K562 (cell line): Measurements from ENCODE around the gene IBA57. TPM values are rescaled to one million over a fixed set of nuclear protein-coding genes. Genes with fewer than 3 reads are reported as not detected.

Source experiments
- E2F3 ChIP-seq: fragments of 250-450 bp; sonication (Bioruptor Pico); IDR thresholded peaks from 2 replicates; pipeline ENCODE4 v1.4.0; 2020; ENCODE audit warnings: mild to moderate bottlenecking
- ETV5 ChIP-seq: sonication (generic); formaldehyde crosslinking; IDR thresholded peaks from 2 replicates; pipeline ENCODE4 v1.4.0; 2020; ENCODE audit warnings: low read depth, mild to moderate bottlenecking, missing genetic modification reagents
- FOXM1 ChIP-seq, 2 experiments: fragments of 450-650 bp in 1 of 2; sonication (generic) in 1 of 2; formaldehyde crosslinking in 1 of 2; IDR thresholded peaks; 2 replicates each; pipeline versions ENCODE4 v1.6.1 to v1.9.0; 2017 to 2022; ENCODE audit warnings: low read depth in 2 of 2, mild to moderate bottlenecking in 2 of 2, missing genetic modification reagents in 1 of 2, moderate library complexity in 1 of 2
- GTF2A2 ChIP-seq: IDR thresholded peaks from 2 replicates; pipeline ENCODE4 v1.6.1; 2016; ENCODE audit warnings: mild to moderate bottlenecking, missing genetic modification characterization, missing compliant biosample characterization
- HNRNPLL ChIP-seq: fragments of 200-400 bp; formaldehyde crosslinking; IDR thresholded peaks from 2 replicates; pipeline ENCODE4 v1.6.1; 2017; ENCODE audit warnings: low read length, low read depth, mild to moderate bottlenecking; ENCODE audit not compliant: poor library complexity, severe bottlenecking
- POLR2A ChIP-seq: fragments of 450-650 bp; conservative IDR thresholded peaks from 2 replicates; pipeline ENCODE4 v1.6.1; 2016
- POLR2AphosphoS5 ChIP-seq: IDR thresholded peaks from 2 replicates; pipeline ENCODE4 v1.6.1; 2011; ENCODE audit warnings: mild to moderate bottlenecking, low read depth, low read length, moderate library complexity; ENCODE audit not compliant: control insufficient read depth, insufficient read depth
- RBFOX2 ChIP-seq: fragments of 200-400 bp; formaldehyde crosslinking; IDR thresholded peaks from 2 replicates; pipeline ENCODE4 v1.6.1; 2017; ENCODE audit warnings: low read depth, mild to moderate bottlenecking, low read length, moderate library complexity
- SAFB ChIP-seq: fragments of 200-400 bp; formaldehyde crosslinking; IDR thresholded peaks from 2 replicates; pipeline ENCODE4 v1.6.1; 2017; ENCODE audit warnings: low read depth, low read length, borderline replicate concordance
- polyA plus RNA-seq, 8 experiments: library from polyadenylated mRNA; depleted of rRNA in 4 of 8; stranded (reverse) in 5 of 8; unstranded in 3 of 8; fragments of >200 nt; fragmentation: Nextera tagmentation in 2 of 8; fragmentation: Illumina TruSeq in 1 of 8; extraction: Ambion mirVana in 2 of 8; extraction: Trizol in 1 of 8; gene quantifications; 2 replicates each; pipeline versions ENCODE4 v1.2.1 to v1.2.3, GENCODE V29; 2011 to 2014; ENCODE audit warnings: inconsistent platforms in 1 of 8, missing spikeins in 1 of 8
- total RNA-seq, 7 experiments: library from RNA; depleted of rRNA in 6 of 7; stranded (reverse); fragments of >200 nt in 6 of 7; fragmentation: Illumina TruSeq in 2 of 7; extraction: Trizol in 2 of 7; gene quantifications; 2 replicates each; pipeline versions ENCODE4 v1.2.1 to v1.2.3, GENCODE V29; 2011 to 2021; ENCODE audit warnings: low replicate concordance in 1 of 7
- TF ChIP-seq, protein P1 (sequence below): sonication (generic); formaldehyde crosslinking; IDR thresholded peaks from 2 replicates; pipeline ENCODE4 v1.8.0; 2023; ENCODE audit warnings: missing genetic modification reagents, mild to moderate bottlenecking, borderline replicate concordance
- TF ChIP-seq, protein P2 (sequence below): fragments of 450-650 bp; formaldehyde crosslinking; IDR thresholded peaks from 2 replicates; pipeline ENCODE4 v1.4.0; 2020; ENCODE audit warnings: mild to moderate bottlenecking, moderate library complexity
- TF ChIP-seq, protein P3 (sequence below): sonication (generic); formaldehyde crosslinking; IDR thresholded peaks from 2 replicates; pipeline ENCODE4 v1.8.1; 2023; ENCODE audit warnings: mild to moderate bottlenecking, missing genetic modification reagents

The IBA57 gene
- total and polyA plus RNA-seq, 9 of the 15 experiments (the other 6 are each of a cell fraction or from before 2014, with no cell fraction given): 0.77 to 15.5 (median 2.7) TPM

DNA sequence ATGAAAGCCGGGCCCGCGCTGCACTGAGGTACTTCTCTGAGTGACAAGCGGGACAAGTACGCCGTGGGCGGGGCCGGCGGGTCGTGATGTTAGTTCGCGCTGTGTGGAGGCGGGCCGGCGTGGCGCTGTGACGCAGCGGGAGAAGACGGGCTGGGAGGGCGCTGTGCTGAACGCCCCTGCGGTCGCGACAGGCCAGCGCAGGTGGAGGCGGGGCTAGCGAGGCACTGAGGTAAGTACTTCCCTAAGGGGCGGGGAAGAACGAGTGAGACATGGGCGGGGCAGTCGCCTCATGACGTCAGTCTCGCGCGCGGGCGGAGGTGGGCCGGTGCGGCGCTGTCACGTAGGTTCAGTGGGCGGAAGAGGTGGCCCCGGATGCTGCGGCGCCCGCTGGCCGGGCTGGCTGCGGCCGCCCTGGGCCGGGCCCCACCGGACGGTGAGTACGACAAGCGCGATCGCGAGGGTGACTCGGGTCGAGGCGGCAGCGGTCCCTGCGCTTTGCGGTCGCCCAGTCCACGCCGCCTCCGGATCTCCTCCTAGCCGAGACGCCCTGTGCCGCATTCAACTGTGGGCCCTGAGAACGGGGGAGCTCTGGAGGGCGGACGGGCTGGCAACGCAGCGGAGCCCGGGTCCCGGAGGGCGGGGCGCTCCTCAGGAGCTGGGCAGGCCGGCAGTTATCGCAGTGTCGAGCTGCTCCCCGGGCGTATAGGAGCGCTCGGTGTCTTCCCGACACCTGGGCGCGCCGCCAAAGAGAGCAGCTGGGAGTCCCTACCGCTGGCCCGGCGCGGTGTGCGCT, 25.5 kb upstream of the IBA57 start, which contains the start of gene GUK1 (continued):
- TF ChIP-seq, protein P1, sequence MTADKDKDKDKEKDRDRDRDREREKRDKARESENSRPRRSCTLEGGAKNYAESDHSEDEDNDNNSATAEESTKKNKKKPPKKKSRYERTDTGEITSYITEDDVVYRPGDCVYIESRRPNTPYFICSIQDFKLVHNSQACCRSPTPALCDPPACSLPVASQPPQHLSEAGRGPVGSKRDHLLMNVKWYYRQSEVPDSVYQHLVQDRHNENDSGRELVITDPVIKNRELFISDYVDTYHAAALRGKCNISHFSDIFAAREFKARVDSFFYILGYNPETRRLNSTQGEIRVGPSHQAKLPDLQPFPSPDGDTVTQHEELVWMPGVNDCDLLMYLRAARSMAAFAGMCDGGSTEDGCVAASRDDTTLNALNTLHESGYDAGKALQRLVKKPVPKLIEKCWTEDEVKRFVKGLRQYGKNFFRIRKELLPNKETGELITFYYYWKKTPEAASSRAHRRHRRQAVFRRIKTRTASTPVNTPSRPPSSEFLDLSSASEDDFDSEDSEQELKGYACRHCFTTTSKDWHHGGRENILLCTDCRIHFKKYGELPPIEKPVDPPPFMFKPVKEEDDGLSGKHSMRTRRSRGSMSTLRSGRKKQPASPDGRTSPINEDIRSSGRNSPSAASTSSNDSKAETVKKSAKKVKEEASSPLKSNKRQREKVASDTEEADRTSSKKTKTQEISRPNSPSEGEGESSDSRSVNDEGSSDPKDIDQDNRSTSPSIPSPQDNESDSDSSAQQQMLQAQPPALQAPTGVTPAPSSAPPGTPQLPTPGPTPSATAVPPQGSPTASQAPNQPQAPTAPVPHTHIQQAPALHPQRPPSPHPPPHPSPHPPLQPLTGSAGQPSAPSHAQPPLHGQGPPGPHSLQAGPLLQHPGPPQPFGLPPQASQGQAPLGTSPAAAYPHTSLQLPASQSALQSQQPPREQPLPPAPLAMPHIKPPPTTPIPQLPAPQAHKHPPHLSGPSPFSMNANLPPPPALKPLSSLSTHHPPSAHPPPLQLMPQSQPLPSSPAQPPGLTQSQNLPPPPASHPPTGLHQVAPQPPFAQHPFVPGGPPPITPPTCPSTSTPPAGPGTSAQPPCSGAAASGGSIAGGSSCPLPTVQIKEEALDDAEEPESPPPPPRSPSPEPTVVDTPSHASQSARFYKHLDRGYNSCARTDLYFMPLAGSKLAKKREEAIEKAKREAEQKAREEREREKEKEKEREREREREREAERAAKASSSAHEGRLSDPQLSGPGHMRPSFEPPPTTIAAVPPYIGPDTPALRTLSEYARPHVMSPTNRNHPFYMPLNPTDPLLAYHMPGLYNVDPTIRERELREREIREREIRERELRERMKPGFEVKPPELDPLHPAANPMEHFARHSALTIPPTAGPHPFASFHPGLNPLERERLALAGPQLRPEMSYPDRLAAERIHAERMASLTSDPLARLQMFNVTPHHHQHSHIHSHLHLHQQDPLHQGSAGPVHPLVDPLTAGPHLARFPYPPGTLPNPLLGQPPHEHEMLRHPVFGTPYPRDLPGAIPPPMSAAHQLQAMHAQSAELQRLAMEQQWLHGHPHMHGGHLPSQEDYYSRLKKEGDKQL (CRISPR knock-in tag): no peak
- TF ChIP-seq, protein P2, sequence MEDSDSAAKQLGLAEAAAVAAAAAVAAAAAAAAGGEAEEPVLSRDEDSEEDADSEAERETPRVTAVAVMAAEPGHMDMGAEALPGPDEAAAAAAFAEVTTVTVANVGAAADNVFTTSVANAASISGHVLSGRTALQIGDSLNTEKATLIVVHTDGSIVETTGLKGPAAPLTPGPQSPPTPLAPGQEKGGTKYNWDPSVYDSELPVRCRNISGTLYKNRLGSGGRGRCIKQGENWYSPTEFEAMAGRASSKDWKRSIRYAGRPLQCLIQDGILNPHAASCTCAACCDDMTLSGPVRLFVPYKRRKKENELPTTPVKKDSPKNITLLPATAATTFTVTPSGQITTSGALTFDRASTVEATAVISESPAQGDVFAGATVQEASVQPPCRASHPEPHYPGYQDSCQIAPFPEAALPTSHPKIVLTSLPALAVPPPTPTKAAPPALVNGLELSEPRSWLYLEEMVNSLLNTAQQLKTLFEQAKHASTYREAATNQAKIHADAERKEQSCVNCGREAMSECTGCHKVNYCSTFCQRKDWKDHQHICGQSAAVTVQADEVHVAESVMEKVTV (CRISPR knock-in tag): no peak
- peak; percentile 79 for TF ChIP-seq ETV5
- TF ChIP-seq POLR2AphosphoS5: peak; percentile 89
- TF ChIP-seq GTF2A2 (tag): no peak
- TF ChIP-seq FOXM1 (IDR thresholded peaks at IDR 0.05; ENCODE audit: low read depth): no peak
- peak; percentile 24; the same call in 1 of the 2 replicates for TF ChIP-seq FOXM1 (CRISPR knock-in tag; IDR thresholded peaks at IDR 0.05; ENCODE audit: low read depth)
- 0 out of 2 replicates have a peak, but pooled peaks have one; percentile 42 for TF ChIP-seq E2F3 (CRISPR knock-in tag)
- peak; percentile 31; the same call in 1 of the 2 replicates for TF ChIP-seq SAFB
- TF ChIP-seq, protein P3, sequence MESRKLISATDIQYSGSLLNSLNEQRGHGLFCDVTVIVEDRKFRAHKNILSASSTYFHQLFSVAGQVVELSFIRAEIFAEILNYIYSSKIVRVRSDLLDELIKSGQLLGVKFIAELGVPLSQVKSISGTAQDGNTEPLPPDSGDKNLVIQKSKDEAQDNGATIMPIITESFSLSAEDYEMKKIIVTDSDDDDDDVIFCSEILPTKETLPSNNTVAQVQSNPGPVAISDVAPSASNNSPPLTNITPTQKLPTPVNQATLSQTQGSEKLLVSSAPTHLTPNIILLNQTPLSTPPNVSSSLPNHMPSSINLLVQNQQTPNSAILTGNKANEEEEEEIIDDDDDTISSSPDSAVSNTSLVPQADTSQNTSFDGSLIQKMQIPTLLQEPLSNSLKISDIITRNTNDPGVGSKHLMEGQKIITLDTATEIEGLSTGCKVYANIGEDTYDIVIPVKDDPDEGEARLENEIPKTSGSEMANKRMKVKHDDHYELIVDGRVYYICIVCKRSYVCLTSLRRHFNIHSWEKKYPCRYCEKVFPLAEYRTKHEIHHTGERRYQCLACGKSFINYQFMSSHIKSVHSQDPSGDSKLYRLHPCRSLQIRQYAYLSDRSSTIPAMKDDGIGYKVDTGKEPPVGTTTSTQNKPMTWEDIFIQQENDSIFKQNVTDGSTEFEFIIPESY (CRISPR knock-in tag): peak; percentile 74
- TF ChIP-seq RBFOX2: peak; percentile 91
- TF ChIP-seq HNRNPLL: peak; percentile 86
- peak; percentile 95 for TF ChIP-seq POLR2A
- TF ChIP-seq, all 486 proteins: peak for 168
